Amygdala (tissue), 56 donors: ENCODE measurements around the gene CFAP43.
A peak's percentile ranks its signal among the peaks of the same experiment; 100 is the strongest.
"Not testable (repeated sequence)": the region's sequence is repeated elsewhere in the genome, so short reads cannot be mapped to it uniquely, and the experiment has no call there.

Experiments
- DNase-seq, 56 donors: peaks; one replicate each; lab custom pipeline; 2025; lab: John Stamatoyannopoulos, UW

CFAP43 gene

DNA sequence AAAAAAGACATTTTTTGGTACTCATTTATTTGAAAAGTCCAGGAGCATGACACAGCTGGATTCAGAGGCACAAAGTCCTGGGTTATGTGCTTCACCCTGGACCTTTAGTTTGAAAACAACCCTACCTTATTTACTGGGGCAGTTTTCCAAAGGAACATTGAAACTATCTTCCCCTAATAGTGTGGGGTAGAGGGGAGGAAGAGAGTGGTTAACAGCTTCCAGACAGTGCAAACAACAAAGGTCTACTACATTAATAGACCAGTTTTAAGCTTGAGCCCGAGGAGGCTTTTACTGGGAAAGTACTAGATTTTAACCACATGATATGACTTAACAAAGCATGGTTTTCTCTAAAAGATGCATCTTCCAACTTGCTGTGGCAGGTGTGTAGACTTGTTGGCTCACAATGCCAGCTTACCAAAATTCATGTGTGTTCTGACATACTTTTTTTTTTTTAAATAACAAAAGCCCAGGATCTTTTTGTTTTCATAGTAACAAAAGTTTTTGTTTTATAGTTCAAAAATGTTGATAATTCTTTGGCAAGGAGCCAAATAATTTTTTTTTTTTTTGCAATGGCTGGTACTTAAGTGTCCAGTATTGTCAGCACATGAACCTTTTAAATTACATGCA, 24.3 kb upstream of the CFAP43 start:
- DNase-seq: no peak

DNA sequence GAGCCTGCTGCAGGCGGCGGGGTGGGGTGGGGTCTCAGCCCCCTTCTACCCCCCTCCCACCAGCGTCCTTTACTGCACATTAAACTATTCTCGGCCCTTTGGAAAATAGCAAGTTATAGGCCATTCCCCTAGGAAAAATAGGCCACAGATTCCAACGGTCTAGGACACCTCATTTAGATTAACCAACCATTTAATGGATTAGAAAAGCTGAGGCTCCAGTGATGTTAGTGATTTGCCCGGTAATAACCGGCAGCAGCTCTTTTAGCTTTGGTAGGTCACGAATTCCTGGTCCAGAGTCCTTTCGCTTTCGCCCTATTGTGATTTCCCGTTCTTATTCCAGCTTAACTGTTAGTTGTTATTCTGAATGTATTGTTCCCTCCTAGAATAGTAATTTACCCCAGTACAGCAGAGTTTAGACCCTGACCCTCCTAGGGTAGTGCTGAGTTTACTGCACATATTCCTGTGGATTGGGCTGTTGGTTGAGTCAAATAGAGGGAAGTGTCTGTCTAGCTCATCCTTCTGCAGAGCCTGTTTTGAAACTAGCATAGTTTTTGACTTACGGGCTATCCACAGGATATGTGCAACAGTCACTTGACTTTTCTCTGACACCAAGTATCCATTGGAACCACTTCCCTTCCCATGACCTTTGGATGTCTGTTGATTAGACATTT, 23.3 kb upstream of the CFAP43 start:
- peak in 10 of 56 donors; percentile 14 to 52 (median 34) for DNase-seq

DNA sequence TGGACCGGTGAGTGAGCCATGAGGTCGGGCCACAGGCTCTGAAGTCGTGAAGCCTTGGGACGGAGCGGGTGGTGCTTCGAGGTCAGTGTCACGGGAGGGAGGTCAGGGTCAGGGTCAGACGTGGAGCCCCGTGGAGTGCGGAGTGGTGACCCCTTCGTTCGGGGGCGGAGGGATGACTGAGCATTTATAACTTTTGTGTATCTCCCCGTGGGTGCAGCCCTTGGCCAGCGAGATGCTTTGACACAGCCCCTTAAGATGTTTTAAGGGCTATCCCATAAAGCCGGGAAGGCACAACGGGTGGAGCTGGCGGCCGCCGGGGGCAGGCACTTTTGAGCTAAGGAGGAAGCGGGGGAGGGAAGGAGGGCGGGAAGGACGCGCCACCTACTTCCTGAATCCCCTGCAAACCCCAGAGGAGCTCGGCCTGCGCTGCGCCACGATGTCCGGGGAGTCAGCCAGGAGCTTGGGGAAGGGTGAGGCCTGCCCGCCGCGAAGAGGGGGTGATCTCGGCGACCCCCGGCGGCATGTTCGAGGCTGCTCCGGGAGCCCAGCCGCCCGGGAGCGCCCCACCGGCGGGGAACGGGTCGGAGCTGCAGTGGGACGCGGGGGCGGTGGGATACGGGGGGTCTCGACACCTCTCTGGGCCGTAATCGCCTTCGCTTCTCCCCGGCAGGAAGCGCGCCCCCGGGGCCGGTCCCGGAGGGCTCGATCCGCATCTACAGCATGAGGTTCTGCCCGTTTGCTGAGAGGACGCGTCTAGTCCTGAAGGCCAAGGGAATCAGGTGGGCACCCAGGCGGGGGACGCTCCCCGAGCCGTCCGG, 22.5 kb upstream of the CFAP43 start, which contains the start of gene GSTO1:
GSTO1 (plus strand) TSS at position 400 of the 818 bp plus-strand sequence; CDS start at position 437, 37 bp downstream.
- DNase-seq: peak in 49 of 56 donors; percentile 11 to 77 (median 54)

DNA sequence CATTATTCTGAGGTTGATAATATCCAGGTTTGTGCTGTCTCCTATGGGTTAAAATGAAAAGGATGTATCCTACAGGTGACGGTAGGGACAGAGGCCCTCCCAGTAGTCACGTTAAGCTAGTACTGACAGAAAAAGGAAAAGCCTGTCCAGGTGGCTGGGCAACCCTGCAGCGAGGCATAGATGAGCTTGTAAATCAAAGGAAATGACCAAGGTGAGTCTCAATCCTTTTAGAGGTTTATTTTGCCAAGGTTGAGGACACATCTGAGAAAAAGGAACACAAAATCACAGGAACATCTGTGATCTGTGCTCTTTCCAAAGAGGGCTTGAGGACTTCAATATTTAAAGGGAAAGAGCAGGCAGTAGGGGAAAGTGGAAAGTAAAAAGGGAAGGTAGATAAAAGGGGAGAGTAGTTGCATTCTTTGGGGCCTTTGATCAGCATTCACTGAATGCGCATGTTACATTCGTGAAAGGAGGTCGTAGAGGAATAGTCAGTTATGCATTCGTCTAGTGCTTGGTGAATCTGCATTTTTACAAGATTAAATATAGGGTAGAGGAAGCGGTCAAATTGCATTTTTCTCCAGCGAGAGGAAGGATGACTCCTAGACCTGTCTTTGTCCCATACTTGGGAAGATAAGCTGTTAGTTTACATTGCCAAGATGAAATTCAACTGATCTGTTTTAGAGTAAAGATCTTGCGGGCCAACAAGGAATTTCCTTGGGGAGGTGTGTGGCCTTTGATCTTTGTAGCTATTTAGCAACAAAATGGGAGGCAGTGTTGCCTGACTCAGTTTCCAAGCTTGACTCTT, 21.6 kb upstream of the CFAP43 start:
- DNase-seq: no peak

DNA sequence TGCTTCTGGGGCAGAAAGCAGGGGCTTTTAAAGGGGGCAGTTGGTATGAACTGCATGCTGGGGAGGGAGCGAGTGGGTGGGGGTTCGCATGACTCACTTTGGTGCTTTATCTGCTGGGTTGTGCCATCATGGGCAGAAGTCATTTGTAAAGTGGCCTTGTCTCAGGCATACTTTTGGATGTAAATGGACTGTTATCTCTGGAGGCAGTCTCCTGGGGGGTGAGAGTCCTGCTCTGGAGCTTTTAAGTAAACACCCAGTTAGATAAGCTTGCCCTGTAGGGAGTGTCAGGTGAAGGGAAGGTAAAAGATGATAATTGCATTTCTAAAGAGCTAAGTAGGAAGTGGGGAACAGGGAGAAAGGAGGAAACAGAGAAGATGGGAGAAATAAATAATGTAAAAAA, 20.9 kb upstream of the CFAP43 start:
- no peak for DNase-seq

DNA sequence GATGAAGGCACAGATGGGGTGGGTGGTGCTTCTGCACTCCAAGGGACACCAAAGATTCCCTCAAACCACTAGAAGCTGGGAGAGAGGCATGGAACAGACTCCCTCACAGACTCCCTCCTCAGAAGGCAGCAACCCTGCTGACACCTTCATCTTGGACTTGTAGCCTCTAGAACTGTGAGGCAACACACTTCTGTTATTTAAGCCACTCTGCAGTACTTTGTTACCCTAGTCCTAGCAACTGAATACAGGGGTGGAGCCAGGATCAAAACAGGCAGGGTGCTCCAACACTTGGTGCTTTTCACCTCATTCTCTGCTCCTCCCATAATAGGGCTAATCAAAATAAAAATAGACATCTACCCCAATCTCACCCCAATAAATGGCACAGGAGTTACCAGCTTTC, 20.2 kb upstream of the CFAP43 start:
- no peak for DNase-seq

DNA sequence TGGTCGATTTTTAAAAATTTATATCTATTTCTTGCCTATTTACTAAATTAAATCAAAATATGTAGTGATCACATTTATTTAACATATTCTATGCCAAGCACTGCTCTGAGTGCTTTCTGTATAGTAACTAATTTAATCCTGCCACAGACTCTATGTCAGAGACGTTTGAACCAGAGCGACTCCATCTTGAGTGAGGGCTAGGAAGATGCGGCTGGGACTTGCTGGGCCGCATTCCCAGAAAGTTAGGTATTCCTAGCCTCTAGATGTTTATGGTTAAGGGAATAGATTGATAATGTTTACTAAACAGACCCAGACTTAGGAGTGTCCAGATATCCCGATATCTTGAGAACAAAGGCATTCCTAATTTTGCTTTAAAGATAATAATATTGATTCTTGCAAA, 19.3 kb upstream of the CFAP43 start:
- no peak for DNase-seq

DNA sequence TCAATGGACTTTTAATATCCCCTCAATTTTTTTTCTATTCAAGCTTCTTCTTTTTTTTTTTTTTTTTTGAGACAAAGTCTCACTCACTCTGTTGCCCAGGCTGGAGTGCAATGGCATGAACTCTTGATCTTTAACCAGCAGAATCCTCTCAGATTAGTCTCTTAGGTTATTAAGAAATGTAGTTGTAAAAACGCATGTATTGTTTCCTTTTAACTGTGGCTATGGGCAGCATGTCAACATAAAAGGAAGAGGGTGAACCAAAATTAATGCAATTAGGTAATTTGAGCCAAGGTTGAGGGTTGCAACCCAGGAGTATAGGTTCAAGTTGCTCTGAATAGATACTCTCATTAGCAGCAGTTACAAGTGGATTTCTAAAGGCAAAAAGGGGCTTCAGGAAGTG, 18.2 kb upstream of the CFAP43 start:
- no peak for DNase-seq

DNA sequence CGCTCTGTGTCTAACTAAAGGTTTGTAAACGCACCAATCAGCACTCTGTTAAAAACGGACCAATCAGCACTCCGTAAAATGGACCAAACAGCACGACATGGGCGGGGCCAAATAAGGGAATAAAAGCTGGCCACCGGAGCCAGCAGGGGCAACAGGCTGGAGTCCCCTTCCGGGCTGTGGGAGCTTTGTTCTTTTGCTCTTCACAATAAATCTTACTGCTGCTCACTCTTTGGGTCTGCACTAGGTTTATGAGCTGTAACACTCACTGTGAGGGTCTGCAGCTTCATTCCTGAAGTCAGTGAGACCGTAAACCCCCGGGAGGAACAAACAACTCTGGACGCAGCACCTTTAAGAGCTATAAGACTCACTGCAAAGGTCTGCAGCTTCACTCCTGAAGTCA, 16.8 kb upstream of the CFAP43 start:
- DNase-seq: not testable (repeated sequence)

DNA sequence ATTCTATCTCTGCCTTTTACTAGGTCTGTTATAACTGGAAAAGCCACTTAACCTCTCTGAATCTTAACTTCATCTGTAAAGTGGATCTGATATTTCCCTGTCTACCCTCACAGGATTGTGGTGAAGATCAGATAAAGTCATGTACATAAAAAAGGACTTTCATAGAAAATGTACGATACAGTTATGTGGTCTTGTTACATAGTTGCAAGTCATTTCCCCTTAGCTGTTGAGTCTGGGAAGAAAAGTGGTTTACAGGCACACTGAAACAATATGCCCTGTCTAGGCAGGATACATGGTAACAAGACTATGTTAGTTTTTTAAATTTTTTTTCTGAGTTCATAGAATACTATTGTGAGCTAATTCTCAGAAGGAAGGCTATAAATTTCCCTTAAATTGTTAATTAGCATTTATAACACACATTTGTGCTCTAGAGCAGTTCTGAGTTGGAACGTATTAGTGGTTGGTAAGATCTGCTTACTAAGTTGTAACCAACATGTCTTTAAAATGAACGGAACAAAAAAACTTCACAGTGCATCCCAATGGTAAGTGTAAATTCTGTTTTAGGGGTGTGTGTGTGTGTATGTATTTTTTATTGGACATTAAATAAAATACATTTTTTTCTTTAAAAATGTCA, 15.5 kb upstream of the CFAP43 start:
- DNase-seq: no peak

DNA sequence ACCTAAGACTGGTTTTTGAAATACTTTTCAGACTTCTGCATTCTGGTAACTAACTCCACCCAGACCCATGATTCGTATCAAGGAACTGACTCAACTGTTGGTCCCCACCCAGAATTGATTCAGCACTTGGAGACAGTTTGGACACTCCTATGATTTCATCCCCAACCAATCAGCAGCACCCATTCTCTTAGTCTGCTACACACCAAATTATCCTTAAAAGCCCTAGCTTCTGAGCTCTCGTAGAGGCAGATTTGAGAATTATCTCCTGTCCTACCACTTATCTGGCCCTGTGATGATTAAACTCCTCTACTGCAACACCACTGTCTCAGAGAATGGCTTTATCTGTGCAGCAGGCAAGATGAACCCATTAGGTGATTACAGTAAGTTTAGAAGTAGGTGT, 14.8 kb upstream of the CFAP43 start:
- DNase-seq: no peak

DNA sequence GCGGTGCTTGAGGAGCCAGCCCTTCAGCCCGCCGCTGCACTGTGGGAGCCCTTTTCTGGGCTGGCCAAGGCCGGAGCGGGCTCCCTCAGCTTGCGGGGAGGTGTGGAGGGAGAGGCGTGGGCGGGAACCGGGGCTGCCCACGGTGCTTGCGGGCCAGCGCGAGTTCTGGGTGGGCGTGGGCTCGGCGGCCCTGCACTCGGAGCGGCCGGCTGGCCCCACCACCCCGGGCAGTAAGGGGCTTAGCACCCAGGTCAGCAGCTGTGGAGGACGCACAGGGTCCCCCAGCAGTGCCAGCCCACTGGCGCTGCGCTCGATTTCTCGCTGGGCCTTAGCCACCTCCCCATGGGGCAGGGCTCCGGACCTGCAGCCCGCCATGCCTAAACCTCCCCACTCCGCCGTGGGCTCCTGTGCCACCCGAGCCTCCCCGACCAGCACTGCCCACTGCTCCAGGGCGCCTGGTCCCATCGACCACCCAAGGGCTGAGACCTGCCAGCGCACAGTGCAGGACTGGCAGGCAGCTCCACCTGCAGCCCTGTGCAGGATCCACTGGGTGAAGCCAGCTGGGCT, 13.0 kb upstream of the CFAP43 start:
- no peak for DNase-seq

DNA sequence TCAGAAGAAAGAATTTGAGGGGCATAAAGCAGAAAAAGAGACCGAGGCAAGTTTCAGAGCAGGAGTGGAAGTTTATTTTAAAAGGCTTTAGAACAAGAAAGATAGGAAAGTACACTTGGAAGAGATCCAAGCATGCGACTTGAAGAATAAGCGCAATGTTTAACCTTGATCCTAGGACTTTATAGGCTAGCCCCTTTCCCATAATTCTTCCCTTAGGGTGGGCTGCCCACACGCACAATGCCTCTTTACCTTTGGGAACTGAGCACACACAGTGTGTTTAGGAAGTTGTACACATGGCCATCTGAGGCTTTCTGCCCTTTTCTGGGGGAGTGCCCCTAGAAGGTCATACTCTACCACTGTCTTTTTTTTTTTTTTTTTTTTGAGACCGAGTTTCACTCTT, 11.3 kb upstream of the CFAP43 start:
- DNase-seq: no peak

DNA sequence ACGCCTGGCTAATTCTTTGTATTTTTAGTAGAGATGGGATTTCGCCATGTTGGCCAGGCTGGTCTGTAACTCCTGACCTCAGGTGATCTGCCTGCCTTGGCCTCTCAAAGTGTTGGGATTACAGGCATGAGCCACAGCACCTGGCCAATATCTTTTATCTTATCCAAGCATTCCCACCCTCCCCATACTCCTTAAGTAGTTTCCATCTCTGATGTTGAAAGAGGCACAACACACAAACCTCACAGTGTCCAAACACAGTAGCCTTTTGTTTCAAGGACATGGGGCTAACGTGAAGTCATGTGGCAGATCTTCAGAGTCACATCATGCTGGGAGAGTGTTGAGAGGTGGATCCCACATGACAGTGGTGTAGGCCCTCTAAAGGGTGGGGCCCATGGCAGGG, 10.8 kb upstream of the CFAP43 start:
- DNase-seq: peak in 23 of 56 donors; percentile 5 to 63 (median 28)

DNA sequence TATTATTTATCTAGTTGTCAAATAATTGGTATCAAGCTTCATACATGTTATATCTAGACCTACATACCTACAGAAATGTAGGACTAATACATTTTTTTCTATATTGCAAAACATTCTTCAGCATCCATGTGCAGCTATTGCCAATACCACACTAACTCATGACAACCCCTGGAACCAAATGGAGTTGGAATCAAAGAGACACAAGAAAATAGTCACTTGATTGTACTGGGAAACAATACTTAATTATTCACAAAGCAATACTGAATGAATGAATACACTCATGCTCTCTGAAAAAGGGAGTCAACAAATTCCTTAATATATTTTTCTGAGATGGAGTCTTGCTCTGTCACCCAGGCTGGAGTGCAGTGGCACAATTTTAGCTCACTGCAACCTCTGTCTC, 10.4 kb upstream of the CFAP43 start:
- peak in 3 of 56 donors; percentile 4 to 41 (median 4) for DNase-seq

DNA sequence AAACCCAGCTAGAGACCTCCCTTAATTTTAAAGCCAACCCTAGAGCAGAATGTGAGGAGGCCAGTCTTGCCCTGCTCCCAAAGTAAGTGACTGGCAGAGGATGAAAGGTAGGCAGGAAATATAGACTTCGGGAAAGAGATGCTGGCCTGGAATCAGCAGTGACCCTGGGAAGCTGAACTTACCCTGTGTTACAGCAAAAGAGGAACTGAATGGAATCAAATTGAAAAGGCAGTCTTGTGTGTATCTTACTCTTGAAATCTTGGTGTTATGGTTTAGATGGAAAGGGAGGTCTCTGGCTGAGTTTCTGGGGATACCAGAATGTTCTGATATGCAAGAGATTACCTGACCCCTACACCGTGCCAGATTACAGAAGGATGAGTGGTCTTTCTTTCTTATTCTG, 7.9 kb upstream of the CFAP43 start:
- no peak for DNase-seq

DNA sequence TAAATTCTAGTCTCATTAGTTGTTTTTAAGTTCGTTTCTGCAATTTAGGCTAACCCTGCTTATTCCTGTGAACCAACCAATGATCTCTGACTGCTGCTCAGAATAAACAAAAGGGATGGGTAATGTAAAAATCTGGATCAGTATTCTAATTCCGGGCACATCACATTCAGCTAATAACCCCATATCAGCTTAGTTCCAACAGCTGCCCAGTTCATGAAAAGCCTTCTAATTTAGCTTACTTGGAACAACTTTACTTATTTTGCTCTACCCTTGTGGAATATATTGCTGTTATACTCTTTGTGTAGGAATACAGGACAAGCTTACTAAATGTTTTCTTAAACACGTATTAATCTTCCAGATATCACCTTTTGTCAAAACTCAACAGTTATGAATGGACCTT, 3.6 kb upstream of the CFAP43 start:
- DNase-seq: no peak

DNA sequence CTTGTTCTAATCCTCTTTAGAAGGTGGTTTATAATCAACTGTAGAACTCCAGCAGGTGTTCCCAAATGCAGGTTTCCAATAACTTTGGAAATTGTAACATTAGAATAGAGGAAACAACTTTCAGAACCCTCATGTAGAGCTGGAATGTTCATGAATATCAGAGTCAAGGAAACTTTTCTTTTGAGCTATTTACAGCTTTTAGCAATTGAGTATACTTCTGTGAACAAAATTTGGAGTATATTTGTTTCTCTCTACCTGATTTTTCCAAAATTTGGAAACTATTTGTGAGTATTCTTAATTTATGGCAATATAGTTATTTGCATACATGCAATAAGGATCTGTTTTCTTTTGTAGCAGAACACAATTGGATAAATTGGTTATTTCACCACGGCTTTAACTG, 2.8 kb upstream of the CFAP43 start:
- no peak for DNase-seq

DNA sequence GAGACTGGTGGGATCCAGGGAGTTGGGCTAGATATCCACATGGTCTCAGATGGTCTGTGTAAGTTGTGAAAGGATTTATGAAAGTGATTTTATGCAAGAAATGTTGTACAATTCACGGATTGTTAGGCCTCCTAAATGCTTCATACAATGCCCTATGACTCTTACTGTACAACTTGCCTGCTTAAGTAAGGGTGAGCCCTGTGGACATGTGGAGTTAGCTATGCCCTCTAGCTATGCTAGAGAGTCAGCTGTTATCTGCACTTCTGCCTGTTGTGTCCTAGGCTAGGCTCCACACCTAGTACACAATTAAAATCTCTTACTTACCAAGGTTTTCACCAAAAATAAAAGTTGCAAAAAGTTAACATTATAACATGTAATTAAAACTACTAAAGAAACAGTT, 1.7 kb upstream of the CFAP43 start:
- no peak for DNase-seq

DNA sequence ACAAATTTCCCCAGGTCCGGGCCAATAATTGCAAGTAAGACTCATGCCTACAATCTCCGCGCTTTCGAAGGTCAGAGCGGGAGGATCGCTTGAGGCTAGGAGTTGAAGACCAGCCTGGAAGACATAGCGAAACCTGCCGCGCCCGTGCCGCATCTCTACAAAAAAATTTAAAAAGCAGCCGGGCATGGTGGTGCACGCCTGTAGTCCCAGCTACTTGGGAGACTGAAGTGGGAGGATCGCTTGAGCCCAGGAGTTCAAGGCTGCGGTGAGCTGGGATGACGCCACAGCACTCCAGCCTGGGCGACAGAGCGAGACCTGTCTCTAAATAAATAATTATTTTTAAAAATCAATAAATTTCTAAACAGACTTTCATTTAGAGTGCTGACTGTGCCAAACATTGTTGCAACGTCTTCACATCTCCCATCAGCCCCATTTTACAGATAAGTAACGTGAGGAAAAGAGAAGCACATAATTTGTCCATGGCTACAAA, 494 bp upstream of the CFAP43 start:
- DNase-seq: no peak
